Liver (tissue), 9 donors: ENCODE data around the gene OGA. TPM values are rescaled to one million over a fixed set of nuclear protein-coding genes. Genes with fewer than 3 reads are reported as not detected.

ENCODE experiments used
- DNase-seq: peaks from one replicate; pipeline ENCODE4 v3.0.0-alpha.2; 2017; ENCODE audit warnings: low spot score
- H3K27ac ChIP-seq, 2 donors: one replicate each; pipeline ENCODE4 v1.7.0; 2013; ENCODE audit warnings: inconsistent platforms in 2 of 2, low read length in 2 of 2, control low read depth in 1 of 2, low read depth in 1 of 2, mild to moderate bottlenecking in 1 of 2
- H3K27me3 ChIP-seq, 4 donors: one replicate each; pipeline versions ENCODE4 v1.6.1 to v1.7.0; 2013; ENCODE audit warnings: low read length in 3 of 4, inconsistent platforms in 1 of 4, mild to moderate bottlenecking in 1 of 4, moderate library complexity in 1 of 4; ENCODE audit not compliant: control insufficient read depth in 4 of 4, insufficient read depth in 4 of 4
- H3K36me3 ChIP-seq, 4 donors: one replicate each; pipeline versions ENCODE4 v1.6.1 to v1.7.0; 2013; ENCODE audit warnings: low read length in 3 of 4, mild to moderate bottlenecking in 3 of 4, low read depth in 1 of 4, moderate library complexity in 1 of 4; ENCODE audit not compliant: control insufficient read depth in 4 of 4, insufficient read depth in 3 of 4
- H3K4me1 ChIP-seq, 4 donors: one replicate each; pipeline versions ENCODE4 v1.6.1 to v1.7.0; 2013; ENCODE audit warnings: low read length in 3 of 4, mild to moderate bottlenecking in 3 of 4, moderate library complexity in 1 of 4; ENCODE audit not compliant: control insufficient read depth in 4 of 4, insufficient read depth in 4 of 4
- H3K4me3 ChIP-seq, 3 donors: one replicate each; pipeline versions ENCODE4 v1.6.1 to v1.7.0; 2013; ENCODE audit warnings: low read length in 3 of 3, control low read depth in 1 of 3, low read depth in 1 of 3, mild to moderate bottlenecking in 1 of 3
- H3K9ac ChIP-seq, 2 donors: one replicate each; pipeline ENCODE4 v1.7.0; 2013; ENCODE audit warnings: low read length in 2 of 2, mild to moderate bottlenecking in 2 of 2, moderate library complexity in 2 of 2, control low read depth in 1 of 2, low read depth in 1 of 2
- H3K9me3 ChIP-seq, 4 donors: one replicate each; pipeline versions ENCODE4 v1.6.1 to v1.7.0; 2013; ENCODE audit warnings: low read length in 3 of 4; ENCODE audit not compliant: control insufficient read depth in 4 of 4
- EGR1 ChIP-seq, 2 donors: IDR thresholded peaks; 2 replicates each; pipeline ENCODE4 v1.6.1; 2016 to 2018; ENCODE audit warnings: antibody characterized with exemption in 2 of 2, low read depth in 2 of 2
- FOXA1 ChIP-seq: IDR thresholded peaks from 2 replicates; pipeline ENCODE4 v1.6.1; 2016; ENCODE audit warnings: antibody characterized with exemption
- FOXA2 ChIP-seq: IDR thresholded peaks from 2 replicates; pipeline ENCODE4 v1.6.1; 2016; ENCODE audit warnings: antibody characterized with exemption
- GABPA ChIP-seq, 2 donors: IDR thresholded peaks in 1 of 2; conservative IDR thresholded peaks in 1 of 2; 2 replicates each; pipeline ENCODE4 v1.6.1; 2016; ENCODE audit warnings: antibody characterized with exemption in 2 of 2, mild to moderate bottlenecking in 1 of 2, moderate library complexity in 1 of 2
- HNF4A ChIP-seq, 2 donors: conservative IDR thresholded peaks; 2 replicates each; pipeline ENCODE4 v1.6.1; 2016; ENCODE audit warnings: antibody characterized with exemption in 2 of 2, mild to moderate bottlenecking in 2 of 2
- HNF4G ChIP-seq: IDR thresholded peaks from 2 replicates; pipeline ENCODE4 v1.6.1; 2016; ENCODE audit warnings: antibody characterized with exemption
- JUND ChIP-seq, 2 donors: IDR thresholded peaks; 2 replicates each; pipeline ENCODE4 v1.6.1; 2016; ENCODE audit warnings: antibody characterized with exemption in 2 of 2
- NR2F2 ChIP-seq: IDR thresholded peaks from 2 replicates; pipeline ENCODE4 v1.6.1; 2016; ENCODE audit warnings: antibody characterized with exemption
- RAD21 ChIP-seq, 2 donors: IDR thresholded peaks; 2 replicates each; pipeline ENCODE4 v1.6.1; 2016; ENCODE audit warnings: antibody characterized with exemption in 2 of 2, mild to moderate bottlenecking in 2 of 2
- RXRA ChIP-seq, 2 donors: IDR thresholded peaks; 2 replicates each; pipeline ENCODE4 v1.6.1; 2017 to 2018; ENCODE audit warnings: antibody characterized with exemption in 2 of 2, mild to moderate bottlenecking in 1 of 2
- SP1 ChIP-seq: IDR thresholded peaks from 2 replicates; pipeline ENCODE4 v1.6.1; 2018; ENCODE audit warnings: antibody characterized with exemption, mild to moderate bottlenecking
- TAF1 ChIP-seq: conservative IDR thresholded peaks from 2 replicates; pipeline ENCODE4 v1.6.1; 2016; ENCODE audit warnings: antibody characterized with exemption, mild to moderate bottlenecking
- YY1 ChIP-seq: IDR thresholded peaks from 2 replicates; pipeline ENCODE4 v1.6.1; 2016; ENCODE audit warnings: antibody characterized with exemption, mild to moderate bottlenecking
- ZBTB33 ChIP-seq: IDR thresholded peaks from 2 replicates; pipeline ENCODE4 v1.6.1; 2016; ENCODE audit warnings: antibody characterized with exemption
- WGBS: extraction: QIAGEN DNeasy Blood & Tissue Kit; methylation state at CpG from one replicate; pipeline ENCODE4 v1.1.7; 2013; 5-methylcytosine and 5-hydroxymethylcytosine counted together
- polyA plus RNA-seq, 2 donors: library from polyadenylated mRNA; stranded (reverse) in 1 of 2; unstranded in 1 of 2; fragments of 200-250 nt in 1 of 2; fragments of >200 nt in 1 of 2; fragmentation: Nextera tagmentation in 1 of 2; extraction: Ambion mirVana in 1 of 2; gene quantifications; one replicate each; pipeline versions ENCODE4 v1.2.1 to v1.2.3, GENCODE V29; 2013 to 2015
- total RNA-seq, 2 donors: library from RNA; depleted of rRNA; stranded (reverse); fragments of >200 nt; gene quantifications; one replicate each; pipeline ENCODE4 v1.2.3, GENCODE V29; 2014
- TF ChIP-seq, protein P1 (sequence below): fragments of 150-350 bp; IDR thresholded peaks from 2 replicates; pipeline ENCODE4 v1.5.1; 2017; ENCODE audit warnings: improper control_type of control experiment, low read depth, low read length; ENCODE audit not compliant: missing input control
- TF ChIP-seq, protein P2 (sequence below): IDR thresholded peaks from 2 replicates; pipeline ENCODE4 v1.6.1; 2016; ENCODE audit warnings: antibody characterized with exemption
- TF ChIP-seq, protein P3 (sequence below): IDR thresholded peaks from 2 replicates; pipeline ENCODE4 v1.6.1; 2016; ENCODE audit warnings: antibody characterized with exemption, mild to moderate bottlenecking
- donor health status: healthy.
- donor health status: healthy.
- donor health status: healthy.
- donor health status: healthy.
- donor health status: healthy.

OGA gene
- total and polyA plus RNA-seq, 4 donors: 18.0 to 64.3 (median 41.4) TPM

- Histone ChIP-seq H3K9me3 (no peaks in the 10 kb centered on the region), H3K27me3 (no peaks in the 10 kb centered on the region), H3K4me1 (no peaks in the 10 kb centered on the region), H3K9ac (no peak overlapping the region), H3K27ac (no peak overlapping the region), H3K4me3 (no peak overlapping the region), H3K36me3 (no peaks in the 10 kb centered on the region)
- WGBS: 80% methylated on average over 9 of the region's 9 CpGs
- no peak for TF ChIP-seq GABPA (IDR thresholded peaks at IDR 0.05 in 1 of 2, conservative IDR thresholded peaks at IDR 0.05 in 1 of 2)
- TF ChIP-seq, protein P1, sequence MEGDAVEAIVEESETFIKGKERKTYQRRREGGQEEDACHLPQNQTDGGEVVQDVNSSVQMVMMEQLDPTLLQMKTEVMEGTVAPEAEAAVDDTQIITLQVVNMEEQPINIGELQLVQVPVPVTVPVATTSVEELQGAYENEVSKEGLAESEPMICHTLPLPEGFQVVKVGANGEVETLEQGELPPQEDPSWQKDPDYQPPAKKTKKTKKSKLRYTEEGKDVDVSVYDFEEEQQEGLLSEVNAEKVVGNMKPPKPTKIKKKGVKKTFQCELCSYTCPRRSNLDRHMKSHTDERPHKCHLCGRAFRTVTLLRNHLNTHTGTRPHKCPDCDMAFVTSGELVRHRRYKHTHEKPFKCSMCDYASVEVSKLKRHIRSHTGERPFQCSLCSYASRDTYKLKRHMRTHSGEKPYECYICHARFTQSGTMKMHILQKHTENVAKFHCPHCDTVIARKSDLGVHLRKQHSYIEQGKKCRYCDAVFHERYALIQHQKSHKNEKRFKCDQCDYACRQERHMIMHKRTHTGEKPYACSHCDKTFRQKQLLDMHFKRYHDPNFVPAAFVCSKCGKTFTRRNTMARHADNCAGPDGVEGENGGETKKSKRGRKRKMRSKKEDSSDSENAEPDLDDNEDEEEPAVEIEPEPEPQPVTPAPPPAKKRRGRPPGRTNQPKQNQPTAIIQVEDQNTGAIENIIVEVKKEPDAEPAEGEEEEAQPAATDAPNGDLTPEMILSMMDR: no peak
- TF ChIP-seq, protein P2, sequence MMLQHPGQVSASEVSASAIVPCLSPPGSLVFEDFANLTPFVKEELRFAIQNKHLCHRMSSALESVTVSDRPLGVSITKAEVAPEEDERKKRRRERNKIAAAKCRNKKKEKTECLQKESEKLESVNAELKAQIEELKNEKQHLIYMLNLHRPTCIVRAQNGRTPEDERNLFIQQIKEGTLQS: no peak
- TF ChIP-seq SP1: no peak
- no peak for TF ChIP-seq FOXA2
- no peak for TF ChIP-seq HNF4A (conservative IDR thresholded peaks at IDR 0.05)
- no peak for TF ChIP-seq ZBTB33
- DNase-seq: no peak
Measured at GRCh38 chr10:101745074-101745696, 73.1 kb downstream of the OGA start.

DNA sequence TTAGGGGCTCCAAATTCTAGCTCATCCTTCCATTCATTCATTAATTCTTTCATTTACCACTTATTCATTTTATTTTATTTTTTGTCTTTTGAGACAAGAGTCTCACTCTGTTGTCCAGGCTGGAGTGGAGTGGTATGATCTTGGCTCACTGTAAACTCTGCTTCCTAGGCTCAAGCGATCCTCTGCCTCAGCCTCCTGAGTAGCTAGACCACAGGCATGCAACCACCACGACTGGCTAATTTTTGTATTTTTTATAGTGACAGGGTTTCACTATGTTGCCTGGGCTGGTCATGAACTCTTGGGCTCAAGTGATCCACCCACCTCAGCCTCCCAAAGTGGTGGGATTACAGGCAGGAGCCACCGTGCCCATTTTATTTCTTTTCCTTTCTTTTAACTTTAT lies 74.0 kb downstream of the OGA start:
- no peak for DNase-seq
- 86% methylated on average over 3 of the region's 3 CpGs for WGBS
- no peak for TF ChIP-seq NR2F2
- TF ChIP-seq EGR1 (IDR thresholded peaks at IDR 0.05; ENCODE audit: low read depth in 2 of 2): no peak
- TF ChIP-seq YY1: no peak
- TF ChIP-seq, protein P1: no peak
- no peak for TF ChIP-seq GABPA (IDR thresholded peaks at IDR 0.05 in 1 of 2, conservative IDR thresholded peaks at IDR 0.05 in 1 of 2)
- TF ChIP-seq TAF1: no peak
- no peak for TF ChIP-seq HNF4A (conservative IDR thresholded peaks at IDR 0.05)
- no peak for TF ChIP-seq RXRA (IDR thresholded peaks at IDR 0.05)
- TF ChIP-seq ZBTB33: no peak
- no peak for TF ChIP-seq FOXA1
- TF ChIP-seq HNF4G: no peak
- TF ChIP-seq FOXA2: no peak
- TF ChIP-seq, protein P3, sequence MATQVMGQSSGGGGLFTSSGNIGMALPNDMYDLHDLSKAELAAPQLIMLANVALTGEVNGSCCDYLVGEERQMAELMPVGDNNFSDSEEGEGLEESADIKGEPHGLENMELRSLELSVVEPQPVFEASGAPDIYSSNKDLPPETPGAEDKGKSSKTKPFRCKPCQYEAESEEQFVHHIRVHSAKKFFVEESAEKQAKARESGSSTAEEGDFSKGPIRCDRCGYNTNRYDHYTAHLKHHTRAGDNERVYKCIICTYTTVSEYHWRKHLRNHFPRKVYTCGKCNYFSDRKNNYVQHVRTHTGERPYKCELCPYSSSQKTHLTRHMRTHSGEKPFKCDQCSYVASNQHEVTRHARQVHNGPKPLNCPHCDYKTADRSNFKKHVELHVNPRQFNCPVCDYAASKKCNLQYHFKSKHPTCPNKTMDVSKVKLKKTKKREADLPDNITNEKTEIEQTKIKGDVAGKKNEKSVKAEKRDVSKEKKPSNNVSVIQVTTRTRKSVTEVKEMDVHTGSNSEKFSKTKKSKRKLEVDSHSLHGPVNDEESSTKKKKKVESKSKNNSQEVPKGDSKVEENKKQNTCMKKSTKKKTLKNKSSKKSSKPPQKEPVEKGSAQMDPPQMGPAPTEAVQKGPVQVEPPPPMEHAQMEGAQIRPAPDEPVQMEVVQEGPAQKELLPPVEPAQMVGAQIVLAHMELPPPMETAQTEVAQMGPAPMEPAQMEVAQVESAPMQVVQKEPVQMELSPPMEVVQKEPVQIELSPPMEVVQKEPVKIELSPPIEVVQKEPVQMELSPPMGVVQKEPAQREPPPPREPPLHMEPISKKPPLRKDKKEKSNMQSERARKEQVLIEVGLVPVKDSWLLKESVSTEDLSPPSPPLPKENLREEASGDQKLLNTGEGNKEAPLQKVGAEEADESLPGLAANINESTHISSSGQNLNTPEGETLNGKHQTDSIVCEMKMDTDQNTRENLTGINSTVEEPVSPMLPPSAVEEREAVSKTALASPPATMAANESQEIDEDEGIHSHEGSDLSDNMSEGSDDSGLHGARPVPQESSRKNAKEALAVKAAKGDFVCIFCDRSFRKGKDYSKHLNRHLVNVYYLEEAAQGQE: no peak
- no peak for TF ChIP-seq JUND (IDR thresholded peaks at IDR 0.05)
- TF ChIP-seq, protein P2: no peak
- TF ChIP-seq RAD21 (IDR thresholded peaks at IDR 0.05): no peak
- no peak for TF ChIP-seq SP1

More for the DNA sequence above, 74.0 kb downstream of the OGA start:
- Histone ChIP-seq H3K27me3 (no peaks in the 10 kb centered on the region), H3K27ac (no peak overlapping the region), H3K4me3 (no peak overlapping the region), H3K9ac (no peak overlapping the region), H3K4me1 (no peaks in the 10 kb centered on the region), H3K9me3 (no peaks in the 10 kb centered on the region), H3K36me3 (no peaks in the 10 kb centered on the region)
